HCT116 (cell line): Measurements from ENCODE around the gene FRMD3.
A peak's percentile ranks its signal among the peaks of the same experiment; 100 is the strongest.

Source experiments
- ATF3 ChIP-seq: IDR thresholded peaks from 2 replicates; pipeline ENCODE4 v1.6.1; 2012
- CTCF ChIP-seq, 3 experiments: fragments of 200-600 bp in 1 of 3; sonication (generic) in 1 of 3; IDR thresholded peaks in 2 of 3; conservative IDR thresholded peaks in 1 of 3; 2 replicates each; pipeline ENCODE4 v1.5.1; 2012 to 2017; ENCODE audit warnings: low read depth in 2 of 3, low read length in 2 of 3, antibody characterized with exemption in 1 of 3, borderline replicate concordance in 1 of 3, control low read depth in 1 of 3, mild to moderate bottlenecking in 1 of 3, mixed read lengths in 1 of 3, mixed run types in 1 of 3, moderate library complexity in 1 of 3; ENCODE audit not compliant: insufficient read depth in 1 of 3
- EZH2 ChIP-seq: fragments of 200-600 bp; sonication (generic); IDR thresholded peaks from 2 replicates; pipeline ENCODE4 v1.6.1; 2017; ENCODE audit warnings: antibody characterized with exemption, mixed run types
- EZH2phosphoT487 ChIP-seq: fragments of 200-600 bp; IDR thresholded peaks from 2 replicates; pipeline ENCODE4 v1.6.1; 2018; ENCODE audit warnings: antibody characterized with exemption, borderline replicate concordance
- JUND ChIP-seq: IDR thresholded peaks from 2 replicates; pipeline ENCODE4 v1.6.1; 2012
- POLR2A ChIP-seq: IDR thresholded peaks from 2 replicates; pipeline ENCODE4 v1.7.0; 2011; ENCODE audit warnings: borderline replicate concordance; ENCODE audit not compliant: insufficient read depth, insufficient read length; ENCODE audit errors: extremely low read depth
- POLR2AphosphoS5 ChIP-seq: IDR thresholded peaks from 2 replicates; pipeline ENCODE4 v1.6.1; 2011; ENCODE audit warnings: mild to moderate bottlenecking, low read depth, low read length, moderate library complexity
- REST ChIP-seq: IDR thresholded peaks from 2 replicates; pipeline ENCODE4 v1.6.1; 2012; ENCODE audit warnings: low read depth
- TCF7L2 ChIP-seq: IDR thresholded peaks from 2 replicates; pipeline ENCODE4 v1.7.0; 2011; ENCODE audit warnings: borderline replicate concordance, inconsistent platforms; ENCODE audit not compliant: insufficient read depth, insufficient read length; ENCODE audit errors: extremely low read depth
- ZNF274 ChIP-seq: fragments of 200-500 bp; sonication (Bioruptor generic); IDR thresholded peaks from 2 replicates; pipeline ENCODE4 v1.6.1; 2014; ENCODE audit warnings: mild to moderate bottlenecking, low read depth, low read length, inconsistent platforms

GRCh38 chr9:83472221-83472665 lies 66.0 kb downstream of the FRMD3 start:
- TF ChIP-seq POLR2AphosphoS5, result no peak
- TF ChIP-seq CTCF (IDR thresholded peaks at IDR 0.05 in 2 of 3, conservative IDR thresholded peaks at IDR 0.05 in 1 of 3; ENCODE audit: borderline replicate concordance in 1 of 3, insufficient read depth in 1 of 3, low read depth in 2 of 3, low read length in 2 of 3), result no peak
- TF ChIP-seq JUND, result 0 out of 2 replicates have a peak, but pooled peaks have one; percentile 10
- TF ChIP-seq ZNF274, result no peak
- TF ChIP-seq EZH2, result no peak
- no peak for TF ChIP-seq POLR2A
- TF ChIP-seq REST, result no peak
- TF ChIP-seq EZH2phosphoT487, result no peak
- no peak for TF ChIP-seq TCF7L2
- no peak for TF ChIP-seq ATF3
